ENCODE measurements around the gene DYNLL1.

Gene DYNLL1

DNA sequence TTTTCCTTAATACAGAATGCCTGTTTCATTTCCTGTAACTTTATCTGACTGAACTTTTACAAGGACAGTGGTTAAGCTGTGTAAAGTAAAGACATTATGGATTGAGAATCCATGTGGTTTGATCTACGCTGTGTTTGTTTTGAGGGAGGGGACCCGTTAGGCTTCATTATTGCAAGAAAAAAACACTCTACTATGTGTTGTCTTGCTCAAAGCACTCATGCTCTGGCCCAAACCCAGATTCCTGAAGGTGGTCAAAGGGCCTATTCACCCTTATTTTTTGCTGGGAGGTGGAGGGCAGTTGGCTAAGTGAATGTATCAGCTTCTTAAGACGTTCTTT is 50.1 kb downstream of the DYNLL1 start:
- TF ChIP-seq, protein P1, sequence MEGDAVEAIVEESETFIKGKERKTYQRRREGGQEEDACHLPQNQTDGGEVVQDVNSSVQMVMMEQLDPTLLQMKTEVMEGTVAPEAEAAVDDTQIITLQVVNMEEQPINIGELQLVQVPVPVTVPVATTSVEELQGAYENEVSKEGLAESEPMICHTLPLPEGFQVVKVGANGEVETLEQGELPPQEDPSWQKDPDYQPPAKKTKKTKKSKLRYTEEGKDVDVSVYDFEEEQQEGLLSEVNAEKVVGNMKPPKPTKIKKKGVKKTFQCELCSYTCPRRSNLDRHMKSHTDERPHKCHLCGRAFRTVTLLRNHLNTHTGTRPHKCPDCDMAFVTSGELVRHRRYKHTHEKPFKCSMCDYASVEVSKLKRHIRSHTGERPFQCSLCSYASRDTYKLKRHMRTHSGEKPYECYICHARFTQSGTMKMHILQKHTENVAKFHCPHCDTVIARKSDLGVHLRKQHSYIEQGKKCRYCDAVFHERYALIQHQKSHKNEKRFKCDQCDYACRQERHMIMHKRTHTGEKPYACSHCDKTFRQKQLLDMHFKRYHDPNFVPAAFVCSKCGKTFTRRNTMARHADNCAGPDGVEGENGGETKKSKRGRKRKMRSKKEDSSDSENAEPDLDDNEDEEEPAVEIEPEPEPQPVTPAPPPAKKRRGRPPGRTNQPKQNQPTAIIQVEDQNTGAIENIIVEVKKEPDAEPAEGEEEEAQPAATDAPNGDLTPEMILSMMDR (IDR thresholded peaks at IDR 0.05; ENCODE audit: low read depth, low read length): no peak
- no peak overlapping the region for H3K4me3 ChIP-seq (ENCODE audit: low read depth, low read length)
- DNase-seq (ENCODE audit: low read depth, low spot score): no peak
- in situ Hi-C loops (cut with HindIII; ENCODE audit: low sequenced_read_pairs): no loop called here
